ENCODE data around the gene NR4A2. TPM values are rescaled to one million over a fixed set of nuclear protein-coding genes. Genes with fewer than 3 reads are reported as not detected.

NR4A2 gene
- total RNA-seq, 1 experiment from 2014 or later: 17.9 TPM

- no TSS peak for BruUV-seq (replicated peaks)
- no peak for TF ChIP-seq CEBPB (IDR thresholded peaks at IDR 0.05; ENCODE audit: low read depth)
- TF ChIP-seq SP1 (IDR thresholded peaks at IDR 0.05; ENCODE audit: low read depth): no peak
- TF ChIP-seq ATF3 (IDR thresholded peaks at IDR 0.05): no peak
- TF ChIP-seq CTCF (IDR thresholded peaks at IDR 0.05 in 2 of 3, conservative IDR thresholded peaks at IDR 0.05 in 1 of 3; ENCODE audit: borderline replicate concordance in 1 of 3, insufficient read depth in 1 of 3, low read depth in 2 of 3, low read length in 2 of 3): no peak
- TF ChIP-seq POLR2A (IDR thresholded peaks at IDR 0.05; ENCODE audit: borderline replicate concordance, extremely low read depth, insufficient read depth, insufficient read length): no peak
- TF ChIP-seq MAX (IDR thresholded peaks at IDR 0.05): no peak
- no peak for TF ChIP-seq EZH2 (IDR thresholded peaks at IDR 0.05)
- no peak for TF ChIP-seq ELF1 (IDR thresholded peaks at IDR 0.05; ENCODE audit: borderline replicate concordance, low read depth)
- no peak for TF ChIP-seq SRF (IDR thresholded peaks at IDR 0.05; ENCODE audit: low read depth)
- no peak for TF ChIP-seq EZH2phosphoT487 (IDR thresholded peaks at IDR 0.05; ENCODE audit: borderline replicate concordance)
- TF ChIP-seq ZNF274 (IDR thresholded peaks at IDR 0.05; ENCODE audit: low read depth, low read length): no peak
- TF ChIP-seq SIN3A (IDR thresholded peaks at IDR 0.05; ENCODE audit: low read depth): no peak
- no peak for TF ChIP-seq EGR1 (IDR thresholded peaks at IDR 0.05; ENCODE audit: low read depth)
- ChIA-PET POLR2A (interaction anchor here (0.8 kb wide), 1 partner anchor 10 kb away, joined by 3 read pairs; no protein-coding TSS in a partner anchor), RAD21 (ENCODE audit: low non-redundant PET in 1 of 2, low total read pairs in 2 of 2, uncharacterized antibody in 2 of 2, unreplicated experiment in 2 of 2) (no interaction called here), CTCF (no interaction called here)
- DNase-seq (ENCODE audit: low read depth, low spot score) (no peak), ATAC-seq (no peak)
- no peak overlapping the region for H3K9ac ChIP-seq (ENCODE audit: low read length)
- intact Hi-C loops (cut with micrococcal nuclease): no loop called here
- H3K27me3 ChIP-seq (ENCODE audit: insufficient read depth, low read length): no peaks in the 10 kb centered on the region
- H3K79me2 ChIP-seq (ENCODE audit: insufficient read depth, low read length): no peaks in the 10 kb centered on the region
- no peak overlapping the region for H3K4me3 ChIP-seq (replicated peaks in 1 of 2; ENCODE audit: low read depth in 1 of 2, low read length in 2 of 2)
- no peak overlapping the region for H3K4me2 ChIP-seq (ENCODE audit: low read length)
- H3K4me1 ChIP-seq (ENCODE audit: control insufficient read depth in 1 of 2, insufficient read depth in 2 of 2, low read length in 2 of 2): no peaks in the 10 kb centered on the region
- no peaks in the 10 kb centered on the region for H3K9me2 ChIP-seq (ENCODE audit: insufficient read depth)
- H3K36me3 ChIP-seq (ENCODE audit: control insufficient read depth in 1 of 2, insufficient read depth in 2 of 2, low read length in 2 of 2): no peaks in the 10 kb centered on the region
- no peak overlapping the region for H2AFZ ChIP-seq (ENCODE audit: low read depth, low read length, poor library complexity, severe bottlenecking)
- no peaks in the 10 kb centered on the region for H4K20me1 ChIP-seq (ENCODE audit: insufficient read depth)
- H3K9me3 ChIP-seq (ENCODE audit: control insufficient read depth in 1 of 2, insufficient read depth in 1 of 2, low read depth in 1 of 2, low read length in 2 of 2): no peaks in the 10 kb centered on the region
- no peak overlapping the region for H3K27ac ChIP-seq (ENCODE audit: low read depth, low read length)
Measured at GRCh38 chr2:156279446-156280150, 52.9 kb downstream of the NR4A2 start.

Other genes starting within 250 kb of the NR4A2 start
- 80.7 TPM for gene GPD2, start 103.7 kb upstream of the NR4A2 start, total RNA-seq (2021; ENCODE audit: unreplicated experiment)